WTC11 (cell line): Measurements from ENCODE around the gene CDK6. TPM values are rescaled to one million over a fixed set of nuclear protein-coding genes. Genes with fewer than 3 reads are reported as not detected.

Source experiments
- ATAC-seq: fragments of 200-7000 bp; cut with Tn5 transposase; 2 replicates; pipeline ENCODE4 v1.10.0; 2021; ENCODE audit warnings: mild to moderate bottlenecking, moderate library complexity
- CTCF ChIA-PET: fragments of 300-600 bp; sonication (Branson Sonifier 250); formaldehyde crosslinking; loops from one replicate; lab custom pipeline; 2021; ENCODE audit warnings: antibody characterized with exemption; lab: Charles Lee
- POLR2A ChIA-PET: fragments of 350-600 bp; sonication (Branson Sonifier 250); formaldehyde crosslinking; loops from one replicate; lab custom pipeline; 2021; ENCODE audit warnings: antibody characterized with exemption; lab: Charles Lee
- DNase-seq: peaks from one replicate; pipeline ENCODE4 v3.0.0; 2021; ENCODE audit warnings: low spot score
- H3K27ac Mint-ChIP-seq: 2 replicates; pipeline ENCODE4 v1.8.0; 2021; ENCODE audit warnings: mixed read lengths
- H3K27me3 Mint-ChIP-seq: 2 replicates; pipeline ENCODE4 v1.8.0; 2021; ENCODE audit warnings: low read depth, mild to moderate bottlenecking, moderate library complexity, mixed read lengths
- H3K36me3 Mint-ChIP-seq: 2 replicates; pipeline ENCODE4 v1.8.0; 2021; ENCODE audit warnings: mixed read lengths
- H3K4me1 Mint-ChIP-seq: 2 replicates; pipeline ENCODE4 v1.8.0; 2022; ENCODE audit warnings: mixed read lengths
- H3K4me3 Mint-ChIP-seq: 2 replicates; pipeline ENCODE4 v1.8.0; 2021; ENCODE audit warnings: mild to moderate bottlenecking, moderate library complexity, mixed read lengths
- H3K9me3 Mint-ChIP-seq: 2 replicates; pipeline ENCODE4 v1.8.0; 2021; ENCODE audit warnings: mixed read lengths
- ATF1 ChIP-seq: sonication (generic); formaldehyde crosslinking; IDR thresholded peaks from 2 replicates; pipeline ENCODE4 v1.8.1; 2023; ENCODE audit warnings: mild to moderate bottlenecking, moderate library complexity, missing genetic modification reagents
- ETV6 ChIP-seq: sonication (generic); formaldehyde crosslinking; IDR thresholded peaks from 2 replicates; pipeline ENCODE4 v1.8.1; 2022; ENCODE audit warnings: mild to moderate bottlenecking, missing genetic modification reagents
- GRHL2 ChIP-seq: fragments of 250-450 bp; sonication (Bioruptor Pico); IDR thresholded peaks from 2 replicates; pipeline ENCODE4 v1.8.0; 2022; ENCODE audit warnings: mild to moderate bottlenecking, moderate library complexity; ENCODE audit not compliant: insufficient replicate concordance, severe bottlenecking
- JUN ChIP-seq: sonication (generic); formaldehyde crosslinking; IDR thresholded peaks from 2 replicates; pipeline ENCODE4 v1.8.0; 2023; ENCODE audit warnings: mild to moderate bottlenecking, missing genetic modification reagents
- NFATC4 ChIP-seq: fragments of 250-450 bp; sonication (Bioruptor Pico); IDR thresholded peaks from 2 replicates; pipeline ENCODE4 v1.9.0; 2021; ENCODE audit warnings: mild to moderate bottlenecking
- NFYB ChIP-seq: sonication (generic); formaldehyde crosslinking; conservative IDR thresholded peaks from 2 replicates; pipeline ENCODE4 v1.8.0; 2022; ENCODE audit warnings: low read depth, missing genetic modification reagents
- NR3C1 ChIP-seq: sonication (generic); formaldehyde crosslinking; conservative IDR thresholded peaks from 2 replicates; pipeline ENCODE4 v1.8.1; 2023; ENCODE audit warnings: low read depth, mild to moderate bottlenecking, missing genetic modification reagents
- SOX15 ChIP-seq: fragments of 250-450 bp; sonication (Bioruptor Pico); IDR thresholded peaks from 2 replicates; pipeline ENCODE4 v1.9.0; 2021; ENCODE audit warnings: mild to moderate bottlenecking
- ZNF263 ChIP-seq: sonication (generic); formaldehyde crosslinking; IDR thresholded peaks from 2 replicates; pipeline ENCODE4 v1.8.1; 2022; ENCODE audit warnings: low read depth, mild to moderate bottlenecking, moderate library complexity, missing genetic modification reagents
- ZNF396 ChIP-seq: fragments of 250-450 bp; sonication (Bioruptor Pico); IDR thresholded peaks from 2 replicates; pipeline ENCODE4 v1.8.0; 2021; ENCODE audit warnings: mild to moderate bottlenecking, moderate library complexity, borderline replicate concordance
- ZNF671 ChIP-seq: fragments of 250-450 bp; sonication (Bioruptor Pico); IDR thresholded peaks from 2 replicates; pipeline ENCODE4 v1.8.0; 2021; ENCODE audit warnings: mild to moderate bottlenecking
- total RNA-seq: library from RNA; stranded (reverse); gene quantifications from 3 replicates; pipeline ENCODE4 v1.2.3, GENCODE V29; 2021
- TF ChIP-seq, protein P1 (sequence below): sonication (generic); formaldehyde crosslinking; IDR thresholded peaks from 2 replicates; pipeline ENCODE4 v1.8.1; 2023; ENCODE audit warnings: mild to moderate bottlenecking, missing genetic modification reagents, moderate library complexity
- TF ChIP-seq, protein P2 (sequence below): sonication (generic); formaldehyde crosslinking; conservative IDR thresholded peaks from 2 replicates; pipeline ENCODE4 v1.8.1; 2023; ENCODE audit warnings: mild to moderate bottlenecking, low read depth, missing genetic modification reagents, moderate library complexity
- TF ChIP-seq, protein P3 (sequence below): sonication (generic); formaldehyde crosslinking; IDR thresholded peaks from 2 replicates; pipeline ENCODE4 v1.8.0; 2022; ENCODE audit warnings: mild to moderate bottlenecking, missing genetic modification reagents
- TF ChIP-seq, protein P4 (sequence below): sonication (generic); formaldehyde crosslinking; conservative IDR thresholded peaks from 2 replicates; pipeline ENCODE4 v1.8.1; 2022; ENCODE audit warnings: mild to moderate bottlenecking, missing genetic modification reagents
- TF ChIP-seq, protein P5 (sequence below): sonication (generic); formaldehyde crosslinking; IDR thresholded peaks from 2 replicates; pipeline ENCODE4 v1.8.1; 2022; ENCODE audit warnings: mild to moderate bottlenecking, missing genetic modification reagents, moderate library complexity, borderline replicate concordance
- TF ChIP-seq, protein P6 (sequence below): sonication (generic); formaldehyde crosslinking; IDR thresholded peaks from 2 replicates; pipeline ENCODE4 v1.8.1; 2022; ENCODE audit warnings: low read depth, missing genetic modification reagents, borderline replicate concordance
- TF ChIP-seq, protein P7 (sequence below): fragments of 250-450 bp; sonication (Bioruptor Pico); IDR thresholded peaks from 2 replicates; pipeline ENCODE4 v2.1.2; 2022; ENCODE audit warnings: mild to moderate bottlenecking, moderate library complexity
- TF ChIP-seq, protein P8 (sequence below): sonication (generic); formaldehyde crosslinking; IDR thresholded peaks from 2 replicates; pipeline ENCODE4 v1.8.0; 2022; ENCODE audit warnings: mild to moderate bottlenecking, missing genetic modification reagents
- TF ChIP-seq, protein P9 (sequence below): sonication (generic); formaldehyde crosslinking; IDR thresholded peaks from 2 replicates; pipeline ENCODE4 v1.8.1; 2022; ENCODE audit warnings: mild to moderate bottlenecking, moderate library complexity, missing genetic modification reagents

Gene CDK6
- total RNA-seq, 1 experiment from 2014 or later, result 47.2 TPM

DNA sequence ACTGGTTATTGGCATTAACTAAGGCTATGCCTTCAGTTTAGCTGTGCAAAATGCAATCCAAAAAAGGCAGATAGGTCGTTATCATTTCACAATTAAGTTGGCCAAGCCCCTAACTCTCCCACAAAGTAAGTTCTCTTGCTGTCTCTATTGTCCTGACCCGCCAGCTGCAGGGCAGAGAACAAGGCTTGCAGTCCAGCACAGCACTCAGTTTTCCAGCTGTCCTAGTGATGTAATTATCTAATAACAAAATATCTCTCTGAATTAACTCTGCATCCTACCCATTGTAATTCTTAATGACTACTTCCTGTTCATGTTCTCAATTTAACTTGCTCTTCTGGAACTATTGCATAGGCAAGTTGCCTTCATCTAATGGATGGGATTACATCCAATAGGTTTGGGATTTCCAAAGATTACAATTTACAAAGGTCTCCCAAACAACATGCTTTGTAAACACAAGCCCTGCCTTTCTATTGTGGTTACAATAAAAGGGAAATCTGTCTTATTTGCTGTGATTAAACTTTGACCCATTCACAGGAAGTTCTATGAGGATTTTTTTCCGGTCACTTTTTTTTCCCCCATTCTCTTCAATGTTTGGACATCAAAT, 55.2 kb downstream of the CDK6 start:
- CTCF ChIA-PET, result interaction anchor here (1.2 kb wide), 1 partner anchor 52 kb away, joined by 4 read pairs; no protein-coding TSS in a partner anchor
- Mint-ChIP-seq H3K9me3 (peaks cover 14% of the 10 kb centered on the region), H3K36me3 (peaks cover 16% of the 10 kb centered on the region), H3K27me3 (no peaks in the 10 kb centered on the region)
- no peak for DNase-seq
- TF ChIP-seq, protein P1, sequence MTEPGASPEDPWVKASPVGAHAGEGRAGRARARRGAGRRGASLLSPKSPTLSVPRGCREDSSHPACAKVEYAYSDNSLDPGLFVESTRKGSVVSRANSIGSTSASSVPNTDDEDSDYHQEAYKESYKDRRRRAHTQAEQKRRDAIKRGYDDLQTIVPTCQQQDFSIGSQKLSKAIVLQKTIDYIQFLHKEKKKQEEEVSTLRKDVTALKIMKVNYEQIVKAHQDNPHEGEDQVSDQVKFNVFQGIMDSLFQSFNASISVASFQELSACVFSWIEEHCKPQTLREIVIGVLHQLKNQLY (CRISPR knock-in tag), result no peak
- no peak for TF ChIP-seq JUN (CRISPR knock-in tag)
- TF ChIP-seq, protein P2, sequence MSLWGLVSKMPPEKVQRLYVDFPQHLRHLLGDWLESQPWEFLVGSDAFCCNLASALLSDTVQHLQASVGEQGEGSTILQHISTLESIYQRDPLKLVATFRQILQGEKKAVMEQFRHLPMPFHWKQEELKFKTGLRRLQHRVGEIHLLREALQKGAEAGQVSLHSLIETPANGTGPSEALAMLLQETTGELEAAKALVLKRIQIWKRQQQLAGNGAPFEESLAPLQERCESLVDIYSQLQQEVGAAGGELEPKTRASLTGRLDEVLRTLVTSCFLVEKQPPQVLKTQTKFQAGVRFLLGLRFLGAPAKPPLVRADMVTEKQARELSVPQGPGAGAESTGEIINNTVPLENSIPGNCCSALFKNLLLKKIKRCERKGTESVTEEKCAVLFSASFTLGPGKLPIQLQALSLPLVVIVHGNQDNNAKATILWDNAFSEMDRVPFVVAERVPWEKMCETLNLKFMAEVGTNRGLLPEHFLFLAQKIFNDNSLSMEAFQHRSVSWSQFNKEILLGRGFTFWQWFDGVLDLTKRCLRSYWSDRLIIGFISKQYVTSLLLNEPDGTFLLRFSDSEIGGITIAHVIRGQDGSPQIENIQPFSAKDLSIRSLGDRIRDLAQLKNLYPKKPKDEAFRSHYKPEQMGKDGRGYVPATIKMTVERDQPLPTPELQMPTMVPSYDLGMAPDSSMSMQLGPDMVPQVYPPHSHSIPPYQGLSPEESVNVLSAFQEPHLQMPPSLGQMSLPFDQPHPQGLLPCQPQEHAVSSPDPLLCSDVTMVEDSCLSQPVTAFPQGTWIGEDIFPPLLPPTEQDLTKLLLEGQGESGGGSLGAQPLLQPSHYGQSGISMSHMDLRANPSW (CRISPR knock-in tag), result no peak
- TF ChIP-seq, protein P3, sequence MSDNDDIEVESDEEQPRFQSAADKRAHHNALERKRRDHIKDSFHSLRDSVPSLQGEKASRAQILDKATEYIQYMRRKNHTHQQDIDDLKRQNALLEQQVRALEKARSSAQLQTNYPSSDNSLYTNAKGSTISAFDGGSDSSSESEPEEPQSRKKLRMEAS (CRISPR knock-in tag), result no peak
- TF ChIP-seq GRHL2, result no peak
- no peak for TF ChIP-seq SOX15 (CRISPR knock-in tag)
- TF ChIP-seq, all 79 proteins: peak for 0
- Mint-ChIP-seq H3K27ac (peak overlapping the region; percentile 4; the same call in 1 of the 2 replicates), H3K4me3 (no peak overlapping the region), H3K4me1 (peaks cover 48% of the 10 kb centered on the region)
- ATAC-seq, result no peak
- POLR2A ChIA-PET, result no interaction called here

DNA sequence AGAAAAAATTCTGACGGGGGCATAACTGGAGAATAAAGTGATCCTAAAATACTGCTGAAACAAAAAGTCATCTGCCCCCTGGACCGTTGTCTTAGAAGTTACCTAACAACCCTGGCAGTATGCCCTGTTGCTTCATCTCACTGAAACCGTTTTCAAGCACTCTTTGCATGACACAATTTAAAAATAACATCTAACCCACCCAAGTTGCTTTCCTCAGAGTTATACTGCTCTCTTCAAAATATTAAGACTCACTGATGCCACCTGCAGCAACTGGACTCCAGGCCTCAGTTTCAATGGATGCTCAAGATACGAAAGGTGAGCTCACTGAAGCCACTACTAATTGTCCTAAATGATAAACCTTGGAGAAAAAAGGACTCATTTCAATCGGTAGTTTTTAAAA, 57.4 kb downstream of the CDK6 start:
- Mint-ChIP-seq H3K9me3 (peaks cover 17% of the 10 kb centered on the region), H3K27ac (no peak overlapping the region), H3K27me3 (no peaks in the 10 kb centered on the region), H3K4me3 (no peak overlapping the region), H3K36me3 (peaks cover 19% of the 10 kb centered on the region), H3K4me1 (peaks cover 28% of the 10 kb centered on the region)
- ATAC-seq (no peak), DNase-seq (no peak)
- ChIA-PET CTCF (interaction anchor here (0.6 kb wide), 1 partner anchor 19 kb away, joined by 3 read pairs; no protein-coding TSS in a partner anchor), POLR2A (no interaction called here)
- TF ChIP-seq, protein P4, sequence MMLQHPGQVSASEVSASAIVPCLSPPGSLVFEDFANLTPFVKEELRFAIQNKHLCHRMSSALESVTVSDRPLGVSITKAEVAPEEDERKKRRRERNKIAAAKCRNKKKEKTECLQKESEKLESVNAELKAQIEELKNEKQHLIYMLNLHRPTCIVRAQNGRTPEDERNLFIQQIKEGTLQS (CRISPR knock-in tag), result no peak
- TF ChIP-seq, protein P5, sequence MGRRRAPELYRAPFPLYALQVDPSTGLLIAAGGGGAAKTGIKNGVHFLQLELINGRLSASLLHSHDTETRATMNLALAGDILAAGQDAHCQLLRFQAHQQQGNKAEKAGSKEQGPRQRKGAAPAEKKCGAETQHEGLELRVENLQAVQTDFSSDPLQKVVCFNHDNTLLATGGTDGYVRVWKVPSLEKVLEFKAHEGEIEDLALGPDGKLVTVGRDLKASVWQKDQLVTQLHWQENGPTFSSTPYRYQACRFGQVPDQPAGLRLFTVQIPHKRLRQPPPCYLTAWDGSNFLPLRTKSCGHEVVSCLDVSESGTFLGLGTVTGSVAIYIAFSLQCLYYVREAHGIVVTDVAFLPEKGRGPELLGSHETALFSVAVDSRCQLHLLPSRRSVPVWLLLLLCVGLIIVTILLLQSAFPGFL (CRISPR knock-in tag), result no peak
- TF ChIP-seq NFATC4 (CRISPR knock-in tag) (no peak), NR3C1 (CRISPR knock-in tag) (no peak), ETV6 (no peak), NFYB (CRISPR knock-in tag) (no peak), ZNF396 (CRISPR knock-in tag) (no peak), ZNF263 (CRISPR knock-in tag) (no peak), ZNF671 (no peak), ATF1 (CRISPR knock-in tag) (no peak)
- TF ChIP-seq, protein P6, sequence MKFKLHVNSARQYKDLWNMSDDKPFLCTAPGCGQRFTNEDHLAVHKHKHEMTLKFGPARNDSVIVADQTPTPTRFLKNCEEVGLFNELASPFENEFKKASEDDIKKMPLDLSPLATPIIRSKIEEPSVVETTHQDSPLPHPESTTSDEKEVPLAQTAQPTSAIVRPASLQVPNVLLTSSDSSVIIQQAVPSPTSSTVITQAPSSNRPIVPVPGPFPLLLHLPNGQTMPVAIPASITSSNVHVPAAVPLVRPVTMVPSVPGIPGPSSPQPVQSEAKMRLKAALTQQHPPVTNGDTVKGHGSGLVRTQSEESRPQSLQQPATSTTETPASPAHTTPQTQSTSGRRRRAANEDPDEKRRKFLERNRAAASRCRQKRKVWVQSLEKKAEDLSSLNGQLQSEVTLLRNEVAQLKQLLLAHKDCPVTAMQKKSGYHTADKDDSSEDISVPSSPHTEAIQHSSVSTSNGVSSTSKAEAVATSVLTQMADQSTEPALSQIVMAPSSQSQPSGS (CRISPR knock-in tag), result no peak
- TF ChIP-seq, protein P7, sequence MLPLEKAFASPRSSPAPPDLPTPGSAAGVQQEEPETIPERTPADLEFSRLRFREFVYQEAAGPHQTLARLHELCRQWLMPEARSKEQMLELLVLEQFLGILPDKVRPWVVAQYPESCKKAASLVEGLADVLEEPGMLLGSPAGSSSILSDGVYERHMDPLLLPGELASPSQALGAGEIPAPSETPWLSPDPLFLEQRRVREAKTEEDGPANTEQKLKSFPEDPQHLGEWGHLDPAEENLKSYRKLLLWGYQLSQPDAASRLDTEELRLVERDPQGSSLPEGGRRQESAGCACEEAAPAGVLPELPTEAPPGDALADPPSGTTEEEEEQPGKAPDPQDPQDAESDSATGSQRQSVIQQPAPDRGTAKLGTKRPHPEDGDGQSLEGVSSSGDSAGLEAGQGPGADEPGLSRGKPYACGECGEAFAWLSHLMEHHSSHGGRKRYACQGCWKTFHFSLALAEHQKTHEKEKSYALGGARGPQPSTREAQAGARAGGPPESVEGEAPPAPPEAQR (CRISPR knock-in tag), result no peak
- TF ChIP-seq, protein P8, sequence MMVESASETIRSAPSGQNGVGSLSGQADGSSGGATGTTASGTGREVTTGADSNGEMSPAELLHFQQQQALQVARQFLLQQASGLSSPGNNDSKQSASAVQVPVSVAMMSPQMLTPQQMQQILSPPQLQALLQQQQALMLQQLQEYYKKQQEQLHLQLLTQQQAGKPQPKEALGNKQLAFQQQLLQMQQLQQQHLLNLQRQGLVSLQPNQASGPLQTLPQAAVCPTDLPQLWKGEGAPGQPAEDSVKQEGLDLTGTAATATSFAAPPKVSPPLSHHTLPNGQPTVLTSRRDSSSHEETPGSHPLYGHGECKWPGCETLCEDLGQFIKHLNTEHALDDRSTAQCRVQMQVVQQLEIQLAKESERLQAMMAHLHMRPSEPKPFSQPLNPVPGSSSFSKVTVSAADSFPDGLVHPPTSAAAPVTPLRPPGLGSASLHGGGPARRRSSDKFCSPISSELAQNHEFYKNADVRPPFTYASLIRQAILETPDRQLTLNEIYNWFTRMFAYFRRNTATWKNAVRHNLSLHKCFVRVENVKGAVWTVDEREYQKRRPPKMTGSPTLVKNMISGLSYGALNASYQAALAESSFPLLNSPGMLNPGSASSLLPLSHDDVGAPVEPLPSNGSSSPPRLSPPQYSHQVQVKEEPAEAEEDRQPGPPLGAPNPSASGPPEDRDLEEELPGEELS, result no peak
- TF ChIP-seq, protein P9, sequence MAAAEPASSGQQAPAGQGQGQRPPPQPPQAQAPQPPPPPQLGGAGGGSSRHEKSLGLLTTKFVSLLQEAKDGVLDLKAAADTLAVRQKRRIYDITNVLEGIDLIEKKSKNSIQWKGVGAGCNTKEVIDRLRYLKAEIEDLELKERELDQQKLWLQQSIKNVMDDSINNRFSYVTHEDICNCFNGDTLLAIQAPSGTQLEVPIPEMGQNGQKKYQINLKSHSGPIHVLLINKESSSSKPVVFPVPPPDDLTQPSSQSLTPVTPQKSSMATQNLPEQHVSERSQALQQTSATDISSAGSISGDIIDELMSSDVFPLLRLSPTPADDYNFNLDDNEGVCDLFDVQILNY (CRISPR knock-in tag), result no peak
